Naive thymus-derived CD4-positive, alpha-beta T cell (primary cell): Measurements from ENCODE around the gene AMOTL2. TPM values are rescaled to one million over a fixed set of nuclear protein-coding genes. Genes with fewer than 3 reads are reported as not detected.

ENCODE experiments used
- ATAC-seq: fragments of 150-1000 bp; cut with Tn5 transposase; 2 replicates; pipeline ENCODE4 v1.10.0; 2021; ENCODE audit warnings: mild to moderate bottlenecking, moderate library complexity
- CTCF ChIA-PET: fragments of 350-600 bp; sonication (Branson Sonifier 250); formaldehyde crosslinking; loops from one replicate; lab custom pipeline; 2021; ENCODE audit warnings: antibody characterized with exemption; lab: Charles Lee
- POLR2A ChIA-PET: fragments of 350-600 bp; sonication (Branson Sonifier 250); formaldehyde crosslinking; loops from one replicate; lab custom pipeline; 2021; ENCODE audit warnings: antibody characterized with exemption, inconsistent platforms; lab: Charles Lee
- DNase-seq, 9 donors: peaks; one replicate each; pipeline versions ENCODE4 v3.0.0 to v3.0.0-alpha.2; 2020 to 2022; ENCODE audit warnings: mixed read lengths in 1 of 9
- H3K27ac ChIP-seq: one replicate; pipeline ENCODE4 v1.7.0; 2013; ENCODE audit warnings: mild to moderate bottlenecking, low read depth, low read length, moderate library complexity
- H3K27me3 ChIP-seq, 2 donors: one replicate each; pipeline ENCODE4 v1.7.0; 2013; ENCODE audit warnings: low read length in 2 of 2, mild to moderate bottlenecking in 2 of 2, moderate library complexity in 2 of 2; ENCODE audit not compliant: control insufficient read depth in 2 of 2, insufficient read depth in 2 of 2
- H3K36me3 ChIP-seq, 3 experiments: 1 replicate in 2 of 3; 2 replicates in 1 of 3; pipeline ENCODE4 v1.7.0; 2013; ENCODE audit warnings: low read length in 3 of 3, mild to moderate bottlenecking in 3 of 3, moderate library complexity in 1 of 3; ENCODE audit not compliant: insufficient read depth in 3 of 3, control insufficient read depth in 2 of 3
- H3K4me1 ChIP-seq, 2 donors: one replicate each; pipeline ENCODE4 v1.7.0; 2013; ENCODE audit warnings: low read length in 2 of 2, mild to moderate bottlenecking in 2 of 2, moderate library complexity in 1 of 2; ENCODE audit not compliant: control insufficient read depth in 2 of 2, insufficient read depth in 2 of 2
- H3K4me3 ChIP-seq: 2 replicates; pipeline ENCODE4 v1.7.0; 2013; ENCODE audit warnings: mild to moderate bottlenecking, low read length
- H3K9me3 ChIP-seq, 3 experiments: 1 replicate in 2 of 3; 2 replicates in 1 of 3; pipeline ENCODE4 v1.7.0; 2013; ENCODE audit warnings: low read length in 3 of 3; ENCODE audit not compliant: control insufficient read depth in 2 of 3
- H3K27ac Mint-ChIP-seq, 9 donors: one replicate each; pipeline ENCODE4 v1.8.0; 2020 to 2022; ENCODE audit warnings: mixed read lengths in 9 of 9, mild to moderate bottlenecking in 8 of 9, moderate library complexity in 5 of 9, inconsistent platforms in 2 of 9
- H3K27me3 Mint-ChIP-seq, 5 donors: one replicate each; pipeline ENCODE4 v1.8.0; 2021 to 2022; ENCODE audit warnings: mixed read lengths in 5 of 5, mild to moderate bottlenecking in 1 of 5
- H3K36me3 Mint-ChIP-seq, 5 donors: one replicate each; pipeline ENCODE4 v1.8.0; 2020 to 2022; ENCODE audit warnings: mixed read lengths in 5 of 5, mild to moderate bottlenecking in 3 of 5, inconsistent platforms in 1 of 5
- H3K4me1 Mint-ChIP-seq, 7 donors: one replicate each; pipeline ENCODE4 v1.8.0; 2020 to 2022; ENCODE audit warnings: mixed read lengths in 7 of 7, mild to moderate bottlenecking in 3 of 7, inconsistent platforms in 1 of 7
- H3K4me3 Mint-ChIP-seq, 10 donors: one replicate each; pipeline ENCODE4 v1.8.0; 2020 to 2022; ENCODE audit warnings: mild to moderate bottlenecking in 10 of 10, mixed read lengths in 10 of 10, moderate library complexity in 6 of 10, inconsistent platforms in 2 of 10
- H3K9me3 Mint-ChIP-seq, 11 donors: one replicate each; pipeline ENCODE4 v1.8.0; 2020 to 2022; ENCODE audit warnings: mixed read lengths in 11 of 11, mild to moderate bottlenecking in 4 of 11, inconsistent platforms in 1 of 11, moderate library complexity in 1 of 11
- intact Hi-C, 2 donors: fragments of 100-400 bp; cut with micrococcal nuclease; formaldehyde crosslinking; loops; one replicate each; pipeline ENCODE4 v1.15.1; 2023
- polyA plus RNA-seq, 2 donors: library from polyadenylated mRNA; unstranded; fragments of 300-500 nt; fragmentation: Illumina TruSeq; gene quantifications; one replicate each; pipeline ENCODE4 v1.2.3, GENCODE V29; 2021
- total RNA-seq, 6 experiments: library from RNA in 5 of 6; stranded (reverse) in 5 of 6; gene quantifications; 1 replicate in 5 of 6; 2 replicates in 1 of 6; pipeline ENCODE4 v1.2.3 and lab custom pipeline; 2021 to 2026

AMOTL2 gene
- total and polyA plus RNA-seq, 7 experiments from 2014 or later = 0.10 TPM; not detected in 6

DNA sequence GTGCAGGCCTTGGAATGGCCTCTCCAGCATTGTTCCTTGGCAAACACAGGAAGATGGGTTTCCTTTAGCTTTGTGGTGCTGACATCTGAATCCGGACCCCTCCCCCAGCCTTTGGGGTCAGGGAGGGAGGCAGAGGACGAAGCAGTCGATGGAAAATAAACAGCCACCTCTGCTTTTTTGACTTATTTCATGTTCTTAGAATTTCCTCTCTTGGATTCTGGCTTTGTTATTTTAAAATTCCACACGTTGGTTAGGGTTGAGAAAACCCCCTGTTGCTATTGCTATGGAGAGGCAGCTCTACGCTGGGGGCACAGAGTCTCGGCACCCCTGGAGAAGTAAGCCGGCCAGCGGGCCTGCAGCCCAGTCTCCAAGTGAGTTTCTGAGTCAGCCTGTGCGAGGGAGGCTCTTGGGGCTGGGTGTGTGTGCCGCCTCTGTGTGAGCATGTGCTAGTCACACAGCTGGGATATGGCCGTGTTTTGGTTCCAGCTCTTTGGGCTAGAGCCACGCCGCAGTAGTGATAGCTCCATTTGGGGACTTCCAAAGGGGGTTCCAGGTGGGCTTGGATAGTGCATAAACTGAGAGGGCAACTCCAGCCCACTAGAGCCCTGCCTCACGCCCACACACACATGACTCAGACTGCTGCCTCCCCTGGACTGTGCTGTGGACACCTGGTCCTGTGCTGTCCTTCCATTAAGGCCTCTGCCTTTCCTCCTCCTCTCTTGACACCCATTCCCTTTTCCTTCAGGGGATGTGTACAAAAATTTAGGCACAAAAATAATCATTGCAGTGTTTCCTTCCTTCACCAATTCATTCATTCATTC lies 58.8 kb downstream of the AMOTL2 start:
- Mint-ChIP-seq H3K4me1 (peaks cover 0 to 5% (median 0%) of the 10 kb centered on the region in 7 donors), H3K9me3 (peaks cover 0 to 2% (median 0%) of the 10 kb centered on the region in 11 donors), H3K36me3 (no peaks in the 10 kb centered on the region), H3K27me3 (peaks cover 20 to 44% (median 27%) of the 10 kb centered on the region in 5 donors), H3K4me3 (no peak overlapping the region), H3K27ac (no peak overlapping the region)
- DNase-seq (no peak), ATAC-seq (no peak)
- H3K9me3 ChIP-seq = no peaks in the 10 kb centered on the region
- H3K4me3 ChIP-seq = no peak overlapping the region
- intact Hi-C loops = no loop called here
- no peak overlapping the region for H3K27ac ChIP-seq
- H3K27me3 ChIP-seq = no peaks in the 10 kb centered on the region
- ChIA-PET POLR2A (no interaction called here), CTCF (no interaction called here)
- no peaks in the 10 kb centered on the region for H3K4me1 ChIP-seq
- no peaks in the 10 kb centered on the region for H3K36me3 ChIP-seq

DNA sequence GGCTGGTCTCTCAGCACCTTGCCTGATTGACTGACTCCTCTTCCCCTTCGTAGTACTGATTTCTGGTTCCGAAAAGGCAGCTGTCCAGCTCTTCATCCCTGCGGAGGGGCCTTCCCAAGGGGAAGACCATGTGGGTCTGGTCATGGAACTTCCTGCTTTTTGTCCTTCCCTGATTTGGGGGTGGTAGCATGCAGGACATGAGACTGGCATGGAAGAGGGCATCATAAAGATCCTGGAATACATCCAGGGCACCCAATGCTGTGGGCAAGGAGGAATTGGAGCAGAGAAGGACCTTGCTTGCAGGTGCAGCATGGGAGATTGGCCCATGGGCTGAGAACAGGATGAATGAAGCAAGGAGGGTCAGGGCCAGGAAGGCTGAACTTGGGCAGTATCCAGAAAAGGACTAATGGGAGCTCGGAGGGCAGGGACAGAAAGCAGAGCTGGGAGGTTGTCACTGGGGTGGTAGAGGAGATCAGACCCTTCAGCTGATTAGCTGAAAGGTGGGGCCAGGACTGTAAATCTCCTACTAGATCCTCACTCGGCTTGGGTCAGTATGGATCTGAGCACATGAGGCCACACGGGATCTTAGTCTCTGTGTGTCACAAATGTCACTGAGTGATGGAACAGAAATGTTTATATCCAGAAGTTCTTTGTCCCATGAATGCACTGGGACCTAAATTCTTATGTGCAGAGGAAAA lies 59.5 kb downstream of the AMOTL2 start:
- POLR2A ChIA-PET = no interaction called here

DNA sequence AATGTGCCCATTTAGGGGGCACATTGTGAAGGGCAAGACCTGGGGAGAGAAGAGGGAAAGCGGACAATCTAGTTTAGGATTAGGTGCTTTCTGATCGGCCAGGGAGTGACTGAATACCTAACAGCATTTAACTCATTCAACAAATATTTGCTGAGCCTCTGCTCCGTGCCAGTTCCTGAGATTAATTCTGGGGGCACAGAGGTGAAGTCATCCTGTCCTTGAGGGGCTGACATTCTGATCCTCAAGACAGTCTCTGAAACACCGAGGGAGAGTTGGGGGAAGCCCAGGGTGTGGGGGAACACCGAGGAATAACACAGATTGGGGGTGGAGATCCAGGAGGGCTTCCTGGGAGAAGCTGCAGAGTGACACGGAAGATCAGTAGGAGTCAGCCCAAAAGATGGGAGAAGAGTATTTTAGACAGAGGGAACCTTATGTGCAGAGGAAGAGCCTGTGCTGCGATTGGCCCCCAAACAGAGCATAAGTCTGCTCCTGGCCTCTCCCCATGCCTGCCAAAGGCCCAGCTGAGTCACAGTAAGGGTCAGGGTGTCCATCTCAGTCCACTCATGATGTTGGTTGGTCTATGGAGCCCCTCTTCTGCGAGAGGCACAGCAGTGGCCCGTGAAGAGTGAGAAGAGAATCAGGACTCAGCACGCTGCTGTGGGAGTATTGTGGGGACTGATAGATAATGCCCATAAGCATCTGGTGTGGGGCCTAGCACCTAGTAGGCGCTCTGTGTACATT lies 60.2 kb downstream of the AMOTL2 start:
- H3K27me3 Mint-ChIP-seq = peaks cover 21 to 52% (median 27%) of the 10 kb centered on the region in 5 donors
- intact Hi-C loops = no loop called here
- peaks cover 0 to 2% (median 0%) of the 10 kb centered on the region in 11 donors for H3K9me3 Mint-ChIP-seq

More for the DNA sequence above, 59.5 kb downstream of the AMOTL2 start:
- H3K27me3 ChIP-seq = no peaks in the 10 kb centered on the region
- Mint-ChIP-seq H3K27me3 (peaks cover 21 to 52% (median 27%) of the 10 kb centered on the region in 5 donors), H3K9me3 (peaks cover 0 to 2% (median 0%) of the 10 kb centered on the region in 11 donors), H3K4me1 (peaks cover 0 to 6% (median 0%) of the 10 kb centered on the region in 7 donors), H3K27ac (no peak overlapping the region), H3K36me3 (no peaks in the 10 kb centered on the region), H3K4me3 (peak overlapping the region in 1 of 10 donors; percentile 8)
- no peak overlapping the region for H3K4me3 ChIP-seq
- CTCF ChIA-PET = interaction anchor here (0.6 kb wide), 1 partner anchor 105 kb away, joined by 3 read pairs; no protein-coding TSS in a partner anchor
- no peaks in the 10 kb centered on the region for H3K4me1 ChIP-seq
- no peaks in the 10 kb centered on the region for H3K36me3 ChIP-seq
- intact Hi-C loops = no loop called here
- ATAC-seq (no peak), DNase-seq (no peak)
- H3K27ac ChIP-seq = no peak overlapping the region
- H3K9me3 ChIP-seq = no peaks in the 10 kb centered on the region

DNA sequence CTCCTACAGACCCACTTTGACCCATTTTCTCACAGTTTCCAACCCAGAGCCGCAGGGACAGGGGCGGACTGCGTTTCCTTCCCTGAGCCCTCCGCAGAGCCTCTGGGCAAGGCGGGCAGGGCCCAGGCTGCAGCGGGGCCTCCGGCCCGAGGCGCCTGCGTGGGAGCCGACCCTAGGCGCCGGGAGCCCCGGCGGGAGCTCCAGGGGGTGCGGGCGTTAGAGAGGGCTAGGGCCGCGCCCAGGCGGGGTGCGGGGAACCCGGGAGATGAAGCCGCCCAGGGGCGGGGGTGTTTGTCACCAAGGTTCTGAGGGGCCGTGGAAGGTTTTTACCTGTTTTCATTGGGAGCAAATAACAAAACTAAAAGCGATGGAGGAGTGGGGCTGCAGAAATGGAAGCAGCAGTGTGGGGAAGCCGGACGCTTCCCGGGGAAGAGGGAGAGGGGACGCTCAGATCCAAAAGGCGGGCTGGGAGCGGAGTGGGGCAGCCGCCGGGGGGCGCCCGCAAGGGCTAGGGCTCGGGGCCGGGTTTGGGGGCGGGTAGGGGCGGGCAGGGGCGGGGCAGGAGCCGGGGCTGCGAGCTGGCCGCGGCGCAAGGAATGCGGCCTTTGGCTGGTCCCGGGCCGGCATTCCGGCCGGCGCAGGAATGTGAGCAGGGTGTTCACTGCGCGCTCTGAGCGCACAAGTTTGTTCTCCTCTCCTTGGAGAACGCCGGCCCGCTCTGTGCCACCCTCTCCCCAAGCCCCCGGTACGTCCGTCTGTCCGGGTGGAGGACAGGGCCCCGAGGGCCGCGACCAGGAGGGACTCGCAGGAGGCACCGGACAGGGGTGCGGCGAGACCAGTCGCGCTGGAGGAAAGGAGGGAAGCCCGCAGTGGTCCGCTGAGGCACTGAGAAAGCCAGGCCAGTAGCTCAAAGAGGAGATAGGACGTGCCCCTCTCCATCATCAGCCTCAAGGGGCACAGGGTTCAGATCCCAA lies 61.1 kb downstream of the AMOTL2 start:
- no peak overlapping the region for H3K27ac ChIP-seq
- H3K4me1 Mint-ChIP-seq = peaks cover 0 to 8% (median 3%) of the 10 kb centered on the region in 7 donors
- no peak overlapping the region for H3K4me3 ChIP-seq
- H3K9me3 ChIP-seq = no peaks in the 10 kb centered on the region
- ChIA-PET POLR2A (no interaction called here), CTCF (no interaction called here)
- H3K27ac Mint-ChIP-seq = no peak overlapping the region
- intact Hi-C loops = no loop called here
- H3K27me3 Mint-ChIP-seq = peaks cover 21 to 53% (median 31%) of the 10 kb centered on the region in 5 donors
- H3K4me3 Mint-ChIP-seq = peak overlapping the region in 7 of 10 donors; percentile 25 to 65 (median 44)
- DNase-seq = no peak
- H3K4me1 ChIP-seq = no peaks in the 10 kb centered on the region
- no peak for ATAC-seq
- no peaks in the 10 kb centered on the region for H3K36me3 ChIP-seq
- peaks cover 0 to 2% (median 0%) of the 10 kb centered on the region in 11 donors for H3K9me3 Mint-ChIP-seq
- H3K36me3 Mint-ChIP-seq = no peaks in the 10 kb centered on the region
- H3K27me3 ChIP-seq = no peaks in the 10 kb centered on the region

More for the DNA sequence above, 60.2 kb downstream of the AMOTL2 start:
- Mint-ChIP-seq H3K27ac (no peak overlapping the region), H3K36me3 (no peaks in the 10 kb centered on the region), H3K4me1 (peaks cover 0 to 6% (median 0%) of the 10 kb centered on the region in 7 donors), H3K4me3 (peak overlapping the region in 3 of 10 donors; percentile 8 to 24 (median 8))
- H3K27me3 ChIP-seq = no peaks in the 10 kb centered on the region
- H3K27ac ChIP-seq = no peak overlapping the region
- ChIA-PET POLR2A (no interaction called here), CTCF (interaction anchor here (0.6 kb wide), 1 partner anchor 105 kb away, joined by 3 read pairs; no protein-coding TSS in a partner anchor)
- H3K36me3 ChIP-seq = no peaks in the 10 kb centered on the region
- DNase-seq (no peak), ATAC-seq (no peak)
- no peak overlapping the region for H3K4me3 ChIP-seq
- no peaks in the 10 kb centered on the region for H3K9me3 ChIP-seq
- no peaks in the 10 kb centered on the region for H3K4me1 ChIP-seq

DNA sequence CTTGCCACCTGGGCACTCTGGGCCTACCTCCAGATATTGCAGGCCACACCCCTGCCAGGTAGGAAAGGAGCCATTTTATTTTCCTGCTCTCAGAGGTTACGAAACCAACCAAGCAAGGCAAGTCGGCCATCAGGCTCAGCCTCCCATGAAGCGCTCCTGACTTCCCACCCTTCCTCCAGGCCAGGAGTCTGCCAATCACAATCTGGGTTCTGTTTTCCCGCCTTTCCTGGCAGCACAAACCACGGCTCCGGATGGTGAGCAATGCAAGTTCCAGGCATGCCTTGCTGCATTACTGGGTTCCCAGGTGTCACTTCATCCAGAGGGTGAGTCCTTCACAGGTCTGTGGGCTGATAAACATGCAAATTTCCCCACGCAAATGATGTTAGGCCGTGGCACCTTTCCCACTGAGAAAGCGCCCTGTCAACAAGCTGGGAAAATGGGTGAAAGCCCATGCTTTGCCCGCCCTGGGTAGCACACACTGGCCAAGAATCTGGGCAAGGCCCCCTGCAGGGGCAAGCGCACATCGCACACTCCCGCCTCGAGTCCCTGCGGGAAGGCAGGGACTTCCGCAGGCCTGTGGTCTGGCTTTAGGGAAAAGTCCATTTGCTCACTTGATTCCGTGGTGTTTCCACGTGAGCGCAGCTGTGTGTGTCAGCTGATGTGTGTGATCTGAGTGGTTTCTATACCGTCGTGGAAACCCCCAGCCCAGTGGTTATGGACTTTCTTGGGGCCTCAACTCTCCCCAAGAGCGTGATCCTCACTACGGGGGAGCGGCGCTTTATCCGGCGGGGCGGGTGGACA lies 62.0 kb downstream of the AMOTL2 start:
- no peak for DNase-seq

More for the DNA sequence above, 62.0 kb downstream of the AMOTL2 start:
- intact Hi-C loops = no loop called here
- peaks cover 0 to 2% (median 0%) of the 10 kb centered on the region in 11 donors for H3K9me3 Mint-ChIP-seq
- no peak overlapping the region for H3K27ac Mint-ChIP-seq
- H3K36me3 Mint-ChIP-seq = no peaks in the 10 kb centered on the region
- ChIA-PET POLR2A (interaction anchor here (0.6 kb wide), 1 partner anchor 14 kb away, joined by 4 read pairs; no protein-coding TSS in a partner anchor), CTCF (no interaction called here)
- peaks cover 0 to 10% (median 5%) of the 10 kb centered on the region in 7 donors for H3K4me1 Mint-ChIP-seq
- H3K4me1 ChIP-seq = no peaks in the 10 kb centered on the region
- H3K27me3 ChIP-seq = no peaks in the 10 kb centered on the region
- H3K36me3 ChIP-seq = no peaks in the 10 kb centered on the region
- peak overlapping the region in 6 of 10 donors; percentile 25 to 54 (median 44) for H3K4me3 Mint-ChIP-seq
- no peaks in the 10 kb centered on the region for H3K9me3 ChIP-seq
- H3K4me3 ChIP-seq = no peak overlapping the region
- H3K27ac ChIP-seq = no peak overlapping the region
- ATAC-seq = no peak
- peaks cover 24 to 57% (median 36%) of the 10 kb centered on the region in 5 donors for H3K27me3 Mint-ChIP-seq
